Tibial nerve (tissue), 3 donors: ENCODE results near the gene CA10.

Experiments
- POLR2A ChIP-seq, 2 donors: fragments of 450-650 bp; IDR thresholded peaks; one replicate each; pipeline ENCODE4 v1.6.1; 2017; ENCODE audit warnings: antibody characterized with exemption in 2 of 2, mild to moderate bottlenecking in 2 of 2, moderate library complexity in 2 of 2
- TF ChIP-seq, protein P1 (sequence below), 5 experiments: fragments of 200-600 bp in 3 of 5; fragments of 450-650 bp in 2 of 5; sonication (generic) in 3 of 5; IDR thresholded peaks; one replicate each; pipeline ENCODE4 v1.5.1; 2016 to 2019; ENCODE audit warnings: antibody characterized with exemption in 5 of 5, mild to moderate bottlenecking in 3 of 5, moderate library complexity in 2 of 5

DNA sequence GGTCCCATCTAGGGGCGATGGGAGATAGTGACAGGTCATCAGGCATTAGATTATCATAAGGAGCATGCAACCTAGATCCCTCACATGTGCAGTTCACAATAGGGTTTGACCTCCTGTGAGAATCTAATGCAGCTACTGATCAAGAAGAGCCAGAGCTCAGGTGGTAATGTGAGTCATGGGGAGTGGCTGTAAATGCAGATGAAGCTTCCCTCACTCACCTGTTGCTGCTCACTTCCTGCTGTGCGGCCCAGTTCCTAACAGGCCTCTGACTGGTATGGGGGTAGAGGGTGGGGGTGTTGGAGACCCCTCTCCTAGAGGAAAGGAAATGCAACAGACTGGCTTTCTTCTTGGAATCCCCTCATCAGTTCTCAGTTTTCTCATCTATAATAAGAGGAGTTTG lies 131.4 kb downstream of the CA10 start:
- TF ChIP-seq, protein P1, sequence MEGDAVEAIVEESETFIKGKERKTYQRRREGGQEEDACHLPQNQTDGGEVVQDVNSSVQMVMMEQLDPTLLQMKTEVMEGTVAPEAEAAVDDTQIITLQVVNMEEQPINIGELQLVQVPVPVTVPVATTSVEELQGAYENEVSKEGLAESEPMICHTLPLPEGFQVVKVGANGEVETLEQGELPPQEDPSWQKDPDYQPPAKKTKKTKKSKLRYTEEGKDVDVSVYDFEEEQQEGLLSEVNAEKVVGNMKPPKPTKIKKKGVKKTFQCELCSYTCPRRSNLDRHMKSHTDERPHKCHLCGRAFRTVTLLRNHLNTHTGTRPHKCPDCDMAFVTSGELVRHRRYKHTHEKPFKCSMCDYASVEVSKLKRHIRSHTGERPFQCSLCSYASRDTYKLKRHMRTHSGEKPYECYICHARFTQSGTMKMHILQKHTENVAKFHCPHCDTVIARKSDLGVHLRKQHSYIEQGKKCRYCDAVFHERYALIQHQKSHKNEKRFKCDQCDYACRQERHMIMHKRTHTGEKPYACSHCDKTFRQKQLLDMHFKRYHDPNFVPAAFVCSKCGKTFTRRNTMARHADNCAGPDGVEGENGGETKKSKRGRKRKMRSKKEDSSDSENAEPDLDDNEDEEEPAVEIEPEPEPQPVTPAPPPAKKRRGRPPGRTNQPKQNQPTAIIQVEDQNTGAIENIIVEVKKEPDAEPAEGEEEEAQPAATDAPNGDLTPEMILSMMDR (IDR thresholded peaks at IDR 0.05) = no peak
- no peak for TF ChIP-seq POLR2A (IDR thresholded peaks at IDR 0.05)
